HG03571 (cell line): ENCODE measurements around the gene USP17L20.
"Not testable (repeated sequence)": the region's sequence is repeated elsewhere in the genome, so short reads cannot be mapped to it uniquely, and the experiment has no call there.

Source experiments
- ATAC-seq: cut with Tn5 transposase; IDR thresholded peaks from one replicate; pipeline ENCODE4 v1.9.1; 2021; ENCODE audit not compliant: unreplicated experiment

USP17L20 gene, protein sequence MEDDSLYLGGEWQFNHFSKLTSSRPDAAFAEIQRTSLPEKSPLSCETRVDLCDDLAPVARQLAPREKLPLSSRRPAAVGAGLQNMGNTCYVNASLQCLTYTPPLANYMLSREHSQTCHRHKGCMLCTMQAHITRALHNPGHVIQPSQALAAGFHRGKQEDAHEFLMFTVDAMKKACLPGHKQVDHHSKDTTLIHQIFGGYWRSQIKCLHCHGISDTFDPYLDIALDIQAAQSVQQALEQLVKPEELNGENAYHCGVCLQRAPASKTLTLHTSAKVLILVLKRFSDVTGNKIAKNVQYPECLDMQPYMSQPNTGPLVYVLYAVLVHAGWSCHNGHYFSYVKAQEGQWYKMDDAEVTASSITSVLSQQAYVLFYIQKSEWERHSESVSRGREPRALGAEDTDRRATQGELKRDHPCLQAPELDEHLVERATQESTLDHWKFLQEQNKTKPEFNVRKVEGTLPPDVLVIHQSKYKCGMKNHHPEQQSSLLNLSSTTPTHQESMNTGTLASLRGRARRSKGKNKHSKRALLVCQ

DNA sequence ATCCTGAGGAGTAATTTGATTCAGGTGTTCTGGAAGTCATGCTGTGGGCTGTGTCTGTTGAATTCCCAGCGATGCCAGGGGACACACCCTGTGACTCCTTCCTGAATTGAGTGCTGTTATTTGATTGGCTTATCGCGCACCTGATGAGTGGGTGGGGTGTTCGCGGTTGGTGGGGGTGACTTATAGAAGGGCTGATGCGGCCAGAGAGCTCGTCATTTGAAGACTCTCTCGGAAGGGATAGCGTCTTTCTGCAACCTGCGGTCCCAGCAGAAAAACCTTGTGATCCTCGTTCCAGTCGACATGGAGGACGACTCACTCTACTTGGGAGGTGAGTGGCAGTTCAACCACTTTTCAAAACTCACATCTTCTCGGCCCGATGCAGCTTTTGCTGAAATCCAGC, at the start of gene USP17L20:
USP17L20 (plus strand) TSS at position 301 of the 400 bp plus-strand sequence; CDS start at position 301, 0 bp downstream.
- not testable (repeated sequence) for ATAC-seq

DNA sequence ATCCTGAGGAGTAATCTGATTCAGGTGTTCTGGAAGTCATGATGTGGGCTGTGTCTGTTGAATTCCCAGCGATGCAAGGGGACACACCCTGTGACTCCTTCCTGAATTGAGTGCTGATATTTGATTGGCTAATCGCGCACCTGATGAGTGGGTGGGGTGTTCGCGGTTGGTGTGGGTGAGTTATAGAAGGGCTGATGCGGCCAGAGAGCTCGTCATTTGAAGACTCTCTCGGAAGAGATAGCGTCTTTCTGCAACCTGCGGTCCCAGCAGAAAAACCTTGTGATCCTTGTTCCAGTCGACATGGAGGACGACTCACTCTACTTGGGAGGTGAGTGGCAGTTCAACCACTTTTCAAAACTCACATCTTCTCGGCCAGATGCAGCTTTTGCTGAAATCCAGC, 47.6 kb upstream of the USP17L20 start, which contains the start of gene USP17L10:
USP17L10 (plus strand) TSS at position 301 of the 400 bp plus-strand sequence; CDS start at position 301, 0 bp downstream.
- ATAC-seq = not testable (repeated sequence)

DNA sequence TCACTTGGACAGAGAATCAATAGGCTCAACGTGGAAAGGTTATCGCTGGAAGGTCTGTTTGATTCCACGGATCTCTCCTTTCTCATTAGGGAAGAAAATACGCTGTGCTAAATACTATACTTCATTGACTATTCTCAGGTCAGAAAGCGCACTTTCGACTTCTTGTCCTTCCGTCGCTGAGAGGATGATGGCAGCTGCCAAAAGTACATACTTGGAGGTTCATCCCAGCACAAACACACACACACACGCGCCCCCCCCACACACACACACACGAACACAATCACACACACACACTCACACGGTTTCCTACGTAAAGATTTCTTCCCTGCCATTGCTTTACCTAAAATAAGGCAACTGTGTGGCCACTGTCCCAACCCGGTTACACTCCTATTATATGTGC, 43.2 kb upstream of the USP17L20 start:
- not testable (repeated sequence) for ATAC-seq

DNA sequence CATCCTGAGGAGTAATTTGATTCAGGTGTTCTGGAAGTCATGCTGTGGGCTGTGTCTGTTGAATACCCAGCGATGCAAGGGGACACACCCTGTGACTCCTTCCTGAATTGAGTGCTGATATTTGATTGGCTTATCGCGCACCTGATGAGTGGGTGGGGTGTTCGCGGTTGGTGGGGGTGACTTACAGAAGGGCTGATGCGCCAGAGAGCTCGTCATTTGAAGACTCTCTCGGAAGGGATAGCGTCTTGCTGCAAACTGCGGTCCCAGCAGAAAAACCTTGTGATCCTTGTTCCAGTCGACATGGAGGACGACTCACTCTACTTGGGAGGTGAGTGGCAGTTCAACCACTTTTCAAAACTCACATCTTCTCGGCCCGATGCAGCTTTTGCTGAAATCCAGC, 42.8 kb upstream of the USP17L20 start, which contains the start of gene USP17L11:
USP17L11 (plus strand) TSS at position 301 of the 400 bp plus-strand sequence; CDS start at position 301, 0 bp downstream.
- not testable (repeated sequence) for ATAC-seq

DNA sequence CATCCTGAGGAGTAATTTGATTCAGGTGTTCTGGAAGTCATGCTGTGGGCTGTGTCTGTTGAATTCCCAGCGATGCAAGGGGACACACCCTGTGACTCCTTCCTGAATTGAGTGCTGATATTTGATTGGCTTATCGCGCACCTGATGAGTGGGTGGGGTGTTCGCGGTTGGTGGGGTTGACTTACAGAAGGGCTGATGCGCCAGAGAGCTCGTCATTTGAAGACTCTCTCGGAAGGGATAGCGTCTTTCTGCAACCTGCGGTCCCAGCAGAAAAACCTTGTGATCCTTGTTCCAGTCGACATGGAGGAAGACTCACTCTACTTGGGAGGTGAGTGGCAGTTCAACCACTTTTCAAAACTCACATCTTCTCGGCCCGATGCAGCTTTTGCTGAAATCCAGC, 38.1 kb upstream of the USP17L20 start, which contains the start of gene USP17L12:
USP17L12 (plus strand) TSS at position 301 of the 400 bp plus-strand sequence; CDS start at position 301, 0 bp downstream.
- ATAC-seq = not testable (repeated sequence)

DNA sequence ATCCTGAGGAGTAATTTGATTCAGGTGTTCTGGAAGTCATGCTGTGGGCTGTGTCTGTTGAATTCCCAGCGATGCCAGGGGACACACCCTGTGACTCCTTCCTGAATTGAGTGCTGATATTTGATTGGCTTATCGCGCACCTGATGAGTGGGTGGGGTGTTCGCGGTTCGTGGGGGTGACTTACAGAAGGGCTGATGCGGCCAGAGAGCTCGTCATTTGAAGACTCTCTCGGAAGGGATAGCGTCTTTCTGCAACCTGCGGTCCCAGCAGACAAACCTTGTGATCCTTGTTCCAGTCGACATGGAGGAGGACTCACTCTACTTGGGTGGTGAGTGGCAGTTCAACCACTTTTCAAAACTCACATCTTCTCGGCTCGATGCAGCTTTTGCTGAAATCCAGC, 33.3 kb upstream of the USP17L20 start, which contains the start of gene USP17L13:
USP17L13 (plus strand) TSS at position 301 of the 400 bp plus-strand sequence; CDS start at position 301, 0 bp downstream.
- ATAC-seq = not testable (repeated sequence)

DNA sequence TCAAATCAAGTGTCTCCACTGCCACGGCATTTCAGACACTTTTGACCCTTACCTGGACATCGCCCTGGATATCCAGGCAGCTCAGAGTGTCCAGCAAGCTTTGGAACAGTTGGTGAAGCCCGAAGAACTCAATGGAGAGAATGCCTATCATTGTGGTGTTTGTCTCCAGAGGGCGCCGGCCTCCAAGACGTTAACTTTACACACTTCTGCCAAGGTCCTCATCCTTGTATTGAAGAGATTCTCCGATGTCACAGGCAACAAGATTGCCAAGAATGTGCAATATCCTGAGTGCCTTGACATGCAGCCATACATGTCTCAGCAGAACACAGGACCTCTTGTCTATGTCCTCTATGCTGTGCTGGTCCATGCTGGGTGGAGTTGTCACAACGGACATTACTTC, 27.7 kb upstream of the USP17L20 start:
- not testable (repeated sequence) for ATAC-seq

DNA sequence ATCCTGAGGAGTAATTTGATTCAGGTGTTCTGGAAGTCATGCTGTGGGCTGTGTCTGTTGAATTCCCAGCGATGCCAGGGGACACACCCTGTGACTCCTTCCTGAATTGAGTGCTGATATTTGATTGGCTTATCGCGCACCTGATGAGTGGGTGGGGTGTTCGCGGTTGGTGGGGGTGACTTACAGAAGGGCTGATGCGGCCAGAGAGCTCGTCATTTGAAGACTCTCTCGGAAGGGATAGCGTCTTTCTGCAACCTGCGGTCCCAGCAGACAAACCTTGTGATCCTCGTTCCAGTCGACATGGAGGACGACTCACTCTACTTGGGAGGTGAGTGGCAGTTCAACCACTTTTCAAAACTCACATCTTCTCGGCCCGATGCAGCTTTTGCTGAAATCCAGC, 23.8 kb upstream of the USP17L20 start, which contains the start of gene USP17L15:
USP17L15 (plus strand) TSS at position 301 of the 400 bp plus-strand sequence; CDS start at position 301, 0 bp downstream.
- ATAC-seq = not testable (repeated sequence)

DNA sequence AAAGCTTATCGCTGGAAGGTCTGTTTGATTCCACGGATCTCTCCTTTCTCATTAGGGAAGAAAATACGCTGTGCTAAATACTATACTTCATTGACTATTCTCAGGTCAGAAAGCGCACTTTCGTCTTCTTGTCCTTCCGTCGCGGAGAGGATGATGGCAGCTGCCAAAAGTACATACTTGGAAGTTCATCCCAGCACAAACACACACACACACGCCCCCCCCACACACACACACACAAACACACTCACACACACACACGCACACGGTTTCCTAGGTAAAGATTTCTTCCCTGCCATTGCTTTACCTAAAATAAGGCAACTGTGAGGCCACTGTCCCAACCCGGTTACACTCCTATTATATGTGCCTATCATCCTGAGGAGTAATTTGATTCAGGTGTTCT, 19.5 kb upstream of the USP17L20 start:
- ATAC-seq = not testable (repeated sequence)

DNA sequence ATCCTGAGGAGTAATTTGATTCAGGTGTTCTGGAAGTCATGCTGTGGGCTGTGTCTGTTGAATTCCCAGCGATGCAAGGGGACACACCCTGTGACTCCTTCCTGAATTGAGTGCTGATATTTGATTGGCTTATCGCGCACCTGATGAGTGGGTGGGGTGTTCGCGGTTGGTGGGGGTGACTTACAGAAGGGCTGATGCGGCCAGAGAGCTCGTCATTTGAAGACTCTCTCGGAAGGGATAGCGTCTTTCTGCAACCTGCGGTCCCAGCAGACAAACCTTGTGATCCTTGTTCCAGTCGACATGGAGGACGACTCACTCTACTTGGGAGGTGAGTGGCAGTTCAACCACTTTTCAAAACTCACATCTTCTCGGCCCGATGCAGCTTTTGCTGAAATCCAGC, 14.3 kb upstream of the USP17L20 start, which contains the start of gene USP17L17:
USP17L17 (plus strand) TSS at position 301 of the 400 bp plus-strand sequence; CDS start at position 301, 0 bp downstream.
- not testable (repeated sequence) for ATAC-seq

DNA sequence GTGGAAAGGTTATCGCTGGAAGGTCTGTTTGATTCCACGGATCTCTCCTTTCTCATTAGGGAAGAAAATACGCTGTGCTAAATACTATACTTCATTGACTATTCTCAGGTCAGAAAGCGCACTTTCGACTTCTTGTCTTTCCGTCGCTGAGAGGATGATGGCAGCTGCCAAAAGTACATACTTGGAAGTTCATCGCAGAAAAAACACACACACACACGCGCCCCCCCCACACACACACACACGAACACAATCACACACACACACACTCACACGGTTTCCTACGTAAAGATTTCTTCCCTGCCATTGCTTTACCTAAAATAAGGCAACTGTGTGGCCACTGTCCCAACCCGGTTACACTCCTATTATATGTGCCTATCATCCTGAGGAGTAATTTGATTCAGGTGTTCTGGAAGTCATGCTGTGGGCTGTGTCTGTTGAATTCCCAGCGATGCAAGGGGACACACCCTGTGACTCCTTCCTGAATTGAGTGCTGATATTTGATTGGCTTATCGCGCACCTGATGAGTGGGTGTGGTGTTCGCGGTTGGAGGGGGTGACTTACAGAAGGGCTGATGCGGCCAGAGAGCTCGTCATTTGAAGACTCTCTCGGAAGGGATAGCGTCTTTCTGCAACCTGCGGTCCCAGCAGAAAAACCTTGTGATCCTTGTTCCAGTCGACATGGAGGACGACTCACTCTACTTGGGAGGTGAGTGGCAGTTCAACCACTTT, 9.8 kb upstream of the USP17L20 start, which contains the start of gene USP17L18:
USP17L18 (plus strand) TSS at position 678 of the 728 bp plus-strand sequence; CDS start at position 678, 0 bp downstream.
- not testable (repeated sequence) for ATAC-seq

DNA sequence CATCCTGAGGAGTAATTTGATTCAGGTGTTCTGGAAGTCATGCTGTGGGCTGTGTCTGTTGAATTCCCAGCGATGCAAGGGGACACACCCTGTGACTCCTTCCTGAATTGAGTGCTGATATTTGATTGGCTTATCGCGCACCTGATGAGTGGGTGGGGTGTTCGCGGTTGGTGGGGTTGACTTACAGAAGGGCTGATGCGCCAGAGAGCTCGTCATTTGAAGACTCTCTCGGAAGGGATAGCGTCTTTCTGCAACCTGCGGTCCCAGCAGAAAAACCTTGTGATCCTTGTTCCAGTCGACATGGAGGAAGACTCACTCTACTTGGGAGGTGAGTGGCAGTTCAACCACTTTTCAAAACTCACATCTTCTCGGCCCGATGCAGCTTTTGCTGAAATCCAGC, 4.8 kb upstream of the USP17L20 start, which contains the start of gene USP17L19:
USP17L19 (plus strand) TSS at position 301 of the 400 bp plus-strand sequence; CDS start at position 301, 0 bp downstream.
- ATAC-seq = not testable (repeated sequence)

DNA sequence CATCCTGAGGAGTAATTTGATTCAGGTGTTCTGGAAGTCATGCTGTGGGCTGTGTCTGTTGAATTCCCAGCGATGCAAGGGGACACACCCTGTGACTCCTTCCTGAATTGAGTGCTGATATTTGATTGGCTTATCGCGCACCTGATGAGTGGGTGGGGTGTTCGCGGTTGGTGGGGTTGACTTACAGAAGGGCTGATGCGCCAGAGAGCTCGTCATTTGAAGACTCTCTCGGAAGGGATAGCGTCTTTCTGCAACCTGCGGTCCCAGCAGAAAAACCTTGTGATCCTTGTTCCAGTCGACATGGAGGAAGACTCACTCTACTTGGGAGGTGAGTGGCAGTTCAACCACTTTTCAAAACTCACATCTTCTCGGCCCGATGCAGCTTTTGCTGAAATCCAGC, 4.6 kb downstream of the USP17L20 start, which contains the start of gene USP17L21:
USP17L21 (plus strand) TSS at position 301 of the 400 bp plus-strand sequence; CDS start at position 301, 0 bp downstream.
- not testable (repeated sequence) for ATAC-seq

DNA sequence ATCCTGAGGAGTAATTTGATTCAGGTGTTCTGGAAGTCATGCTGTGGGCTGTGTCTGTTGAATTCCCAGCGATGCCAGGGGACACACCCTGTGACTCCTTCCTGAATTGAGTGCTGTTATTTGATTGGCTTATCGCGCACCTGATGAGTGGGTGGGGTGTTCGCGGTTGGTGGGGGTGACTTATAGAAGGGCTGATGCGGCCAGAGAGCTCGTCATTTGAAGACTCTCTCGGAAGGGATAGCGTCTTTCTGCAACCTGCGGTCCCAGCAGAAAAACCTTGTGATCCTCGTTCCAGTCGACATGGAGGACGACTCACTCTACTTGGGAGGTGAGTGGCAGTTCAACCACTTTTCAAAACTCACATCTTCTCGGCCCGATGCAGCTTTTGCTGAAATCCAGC, 9.4 kb downstream of the USP17L20 start, which contains the start of gene USP17L22:
USP17L22 (plus strand) TSS at position 301 of the 400 bp plus-strand sequence; CDS start at position 301, 0 bp downstream.
- not testable (repeated sequence) for ATAC-seq

DNA sequence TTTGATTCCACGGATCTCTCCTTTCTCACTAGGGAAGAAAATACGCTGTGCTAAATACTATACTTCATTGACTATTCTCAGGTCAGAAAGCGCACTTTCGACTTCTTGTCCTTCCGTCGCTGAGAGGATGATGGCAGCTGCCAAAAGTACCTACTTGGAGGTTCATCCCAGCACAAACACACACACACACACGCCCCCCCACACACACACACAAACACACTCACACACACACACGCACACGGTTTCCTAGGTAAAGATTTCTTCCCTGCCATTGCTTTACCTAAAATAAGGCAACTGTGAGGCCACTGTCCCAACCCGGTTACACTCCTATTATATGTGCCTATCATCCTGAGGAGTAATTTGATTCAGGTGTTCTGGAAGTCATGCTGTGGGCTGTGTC, 13.8 kb downstream of the USP17L20 start:
- not testable (repeated sequence) for ATAC-seq
